Glomerular visceral epithelial cell (primary cell): Measurements from ENCODE around the gene SEMA4A.
"Not testable (repeated sequence)": the region's sequence is repeated elsewhere in the genome, so short reads cannot be mapped to it uniquely, and the experiment has no call there.

Experiments
- DNase-seq: peaks from one replicate; pipeline ENCODE4 v3.0.0-alpha.2; 2016; ENCODE audit errors: extremely low spot score

The SEMA4A gene

GRCh38 chr1:156160000-156160742 lies 6.8 kb downstream of the SEMA4A start:
- DNase-seq: peak; percentile 71

- no peak for DNase-seq
Observed at GRCh38 chr1:156160743-156161171, 7.4 kb downstream of the SEMA4A start.

- DNase-seq: no peak
Observed at GRCh38 chr1:156162430-156163037, 9.1 kb downstream of the SEMA4A start.

DNA sequence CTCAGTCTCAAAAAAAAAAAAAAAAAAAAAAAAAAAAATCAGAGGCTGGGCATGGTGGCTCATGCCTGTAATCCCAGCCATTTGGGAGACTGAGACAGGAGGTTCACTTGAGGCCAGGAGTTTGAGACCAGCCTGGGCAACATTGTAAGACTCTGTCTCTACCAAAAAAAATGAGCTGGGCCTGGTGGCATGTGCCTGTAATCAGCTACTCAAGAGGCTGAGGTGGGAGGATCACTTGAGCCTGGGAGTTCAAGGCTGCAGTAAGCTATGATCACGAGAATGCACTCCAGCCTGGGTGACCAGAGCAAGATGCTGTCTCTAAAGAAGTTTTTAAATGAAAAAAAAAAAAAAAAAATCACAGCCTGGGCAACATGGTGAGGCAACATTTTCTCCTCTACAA lies 10.3 kb downstream of the SEMA4A start:
- no peak for DNase-seq

DNA sequence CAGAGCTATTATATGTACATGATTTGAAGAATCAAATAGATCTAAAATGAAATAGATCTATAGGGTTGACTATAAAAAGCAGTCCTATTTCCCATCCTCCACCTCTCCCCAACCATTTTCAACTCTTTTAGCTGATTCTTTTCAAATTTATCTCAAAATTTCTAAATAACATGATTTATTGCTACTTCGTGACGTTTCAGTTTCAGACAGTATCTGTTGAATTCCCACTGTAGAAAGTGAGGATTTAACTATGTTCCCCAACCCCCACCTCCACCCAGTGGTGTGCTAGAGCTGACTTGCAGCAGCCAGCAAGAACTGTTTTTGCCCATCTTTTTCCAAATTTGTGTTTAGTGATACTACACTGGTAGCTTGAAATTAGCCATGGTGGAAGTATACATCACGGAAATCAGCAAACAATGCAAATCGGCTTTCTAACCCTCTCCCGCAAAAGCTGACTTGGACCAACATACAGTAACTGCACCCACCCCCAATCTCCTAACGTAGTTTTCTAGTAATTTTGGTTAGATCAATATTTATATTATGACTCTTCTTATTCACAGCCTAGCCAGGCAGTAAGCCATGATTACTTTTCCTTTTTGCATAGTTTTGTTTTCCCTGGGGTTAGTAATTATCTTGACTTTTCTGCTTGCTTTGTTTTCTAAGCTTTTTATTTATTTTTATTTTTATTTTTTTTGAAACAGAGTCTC lies 10.9 kb downstream of the SEMA4A start:
- DNase-seq: no peak

GRCh38 chr1:156165083-156165482 lies 11.7 kb downstream of the SEMA4A start:
- DNase-seq: peak; percentile 60

- no peak for DNase-seq
Observed at GRCh38 chr1:156167536-156167935, 14.2 kb downstream of the SEMA4A start.

DNA sequence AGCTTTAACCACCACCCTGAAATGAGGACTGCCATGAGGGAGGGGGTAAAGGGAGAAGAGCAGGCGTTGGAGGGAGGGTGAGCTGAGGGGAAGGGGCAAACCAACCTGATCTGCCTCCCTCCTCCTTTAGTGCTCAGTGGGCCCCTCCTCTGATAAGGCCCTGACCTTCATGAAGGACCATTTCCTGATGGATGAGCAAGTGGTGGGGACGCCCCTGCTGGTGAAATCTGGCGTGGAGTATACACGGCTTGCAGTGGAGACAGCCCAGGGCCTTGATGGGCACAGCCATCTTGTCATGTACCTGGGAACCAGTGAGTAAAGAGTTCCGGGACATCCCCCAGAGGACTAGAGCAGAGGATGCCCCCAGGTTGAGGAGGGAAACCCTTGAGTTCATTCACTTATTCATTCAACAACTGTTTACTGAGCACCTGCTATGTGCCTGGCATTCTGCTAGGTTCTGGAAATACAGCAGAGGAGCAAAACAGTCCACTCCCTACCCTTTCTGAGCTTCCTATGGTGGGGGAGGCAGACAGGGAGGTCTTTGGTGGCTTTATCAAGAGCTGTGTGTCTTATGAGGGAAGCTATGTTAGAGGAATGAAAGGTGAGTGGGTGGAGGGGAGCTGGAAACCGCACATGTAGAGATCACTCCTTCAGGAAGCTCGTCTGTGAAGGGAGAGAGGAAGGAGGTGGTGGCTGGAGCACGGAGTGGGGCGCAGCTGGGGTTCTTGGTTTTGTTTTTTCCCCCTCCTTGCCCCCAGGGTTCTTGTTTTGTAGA lies 19.5 kb downstream of the SEMA4A start:
- DNase-seq: no peak

DNA sequence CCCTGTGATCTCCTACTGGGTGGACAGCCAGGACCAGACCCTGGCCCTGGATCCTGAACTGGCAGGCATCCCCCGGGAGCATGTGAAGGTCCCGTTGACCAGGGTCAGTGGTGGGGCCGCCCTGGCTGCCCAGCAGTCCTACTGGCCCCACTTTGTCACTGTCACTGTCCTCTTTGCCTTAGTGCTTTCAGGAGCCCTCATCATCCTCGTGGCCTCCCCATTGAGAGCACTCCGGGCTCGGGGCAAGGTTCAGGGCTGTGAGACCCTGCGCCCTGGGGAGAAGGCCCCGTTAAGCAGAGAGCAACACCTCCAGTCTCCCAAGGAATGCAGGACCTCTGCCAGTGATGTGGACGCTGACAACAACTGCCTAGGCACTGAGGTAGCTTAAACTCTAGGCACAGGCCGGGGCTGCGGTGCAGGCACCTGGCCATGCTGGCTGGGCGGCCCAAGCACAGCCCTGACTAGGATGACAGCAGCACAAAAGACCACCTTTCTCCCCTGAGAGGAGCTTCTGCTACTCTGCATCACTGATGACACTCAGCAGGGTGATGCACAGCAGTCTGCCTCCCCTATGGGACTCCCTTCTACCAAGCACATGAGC lies 23.3 kb downstream of the SEMA4A start:
- DNase-seq: no peak

- DNase-seq: no peak
Observed at GRCh38 chr1:156177919-156178654, 24.7 kb downstream of the SEMA4A start.

DNA sequence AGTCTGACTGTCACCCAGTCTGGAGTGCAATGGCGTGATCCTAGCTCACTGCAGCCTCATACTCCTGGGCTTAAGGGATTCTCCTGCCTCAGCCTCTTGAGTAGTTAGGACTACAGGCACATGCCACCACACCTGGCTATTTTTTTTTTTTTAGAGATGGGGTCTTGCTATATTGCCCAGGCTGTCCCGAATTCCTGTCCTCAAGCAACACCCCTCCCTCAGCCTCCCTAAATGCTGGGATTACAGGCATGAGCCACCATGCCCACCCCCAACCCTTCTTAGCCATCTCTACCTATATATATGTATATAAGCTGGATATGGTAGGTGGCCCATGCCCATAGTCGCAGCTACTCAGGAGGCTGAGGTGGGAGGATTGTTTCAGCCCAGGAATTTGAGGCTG lies 27.1 kb downstream of the SEMA4A start:
- no peak for DNase-seq

- DNase-seq: not testable (repeated sequence)
Observed at GRCh38 chr1:156181391-156181924, 28.1 kb downstream of the SEMA4A start.

DNA sequence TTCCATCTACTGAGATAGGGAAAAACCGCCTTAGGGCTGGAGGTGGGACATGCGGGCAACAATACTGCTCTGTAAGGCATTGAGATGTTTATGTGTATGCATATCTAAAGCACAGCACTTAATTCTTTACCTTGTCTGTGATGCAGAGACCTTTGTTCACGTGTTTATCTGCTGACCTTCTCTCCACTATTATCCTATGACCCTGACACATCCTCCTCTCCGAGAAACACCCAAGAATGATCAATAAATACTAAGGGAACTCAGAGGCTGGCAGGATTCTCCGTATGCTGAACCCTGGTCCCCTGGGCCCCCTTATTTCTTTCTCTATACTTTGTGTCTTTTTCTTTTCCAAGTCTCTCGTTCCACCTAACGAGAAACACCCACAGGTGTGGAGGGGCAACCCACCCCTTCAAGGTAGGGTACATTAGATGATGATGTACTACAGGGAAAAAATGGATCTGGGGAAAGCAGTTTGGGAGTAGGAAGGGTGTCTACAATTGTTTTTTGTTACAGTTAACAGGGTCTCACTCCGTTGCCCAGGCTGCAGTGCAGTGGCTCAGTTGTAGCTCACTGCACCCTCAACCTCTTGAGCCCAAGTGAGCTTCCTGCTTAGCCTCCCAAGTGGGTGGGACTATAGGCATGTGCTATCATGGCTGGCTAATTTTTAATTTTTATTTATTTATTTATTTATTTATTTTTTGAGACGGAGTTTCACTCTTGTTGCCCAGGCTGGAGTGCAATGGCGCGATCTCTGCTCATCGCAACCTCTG lies 28.8 kb downstream of the SEMA4A start:
- DNase-seq: not testable (repeated sequence)

DNA sequence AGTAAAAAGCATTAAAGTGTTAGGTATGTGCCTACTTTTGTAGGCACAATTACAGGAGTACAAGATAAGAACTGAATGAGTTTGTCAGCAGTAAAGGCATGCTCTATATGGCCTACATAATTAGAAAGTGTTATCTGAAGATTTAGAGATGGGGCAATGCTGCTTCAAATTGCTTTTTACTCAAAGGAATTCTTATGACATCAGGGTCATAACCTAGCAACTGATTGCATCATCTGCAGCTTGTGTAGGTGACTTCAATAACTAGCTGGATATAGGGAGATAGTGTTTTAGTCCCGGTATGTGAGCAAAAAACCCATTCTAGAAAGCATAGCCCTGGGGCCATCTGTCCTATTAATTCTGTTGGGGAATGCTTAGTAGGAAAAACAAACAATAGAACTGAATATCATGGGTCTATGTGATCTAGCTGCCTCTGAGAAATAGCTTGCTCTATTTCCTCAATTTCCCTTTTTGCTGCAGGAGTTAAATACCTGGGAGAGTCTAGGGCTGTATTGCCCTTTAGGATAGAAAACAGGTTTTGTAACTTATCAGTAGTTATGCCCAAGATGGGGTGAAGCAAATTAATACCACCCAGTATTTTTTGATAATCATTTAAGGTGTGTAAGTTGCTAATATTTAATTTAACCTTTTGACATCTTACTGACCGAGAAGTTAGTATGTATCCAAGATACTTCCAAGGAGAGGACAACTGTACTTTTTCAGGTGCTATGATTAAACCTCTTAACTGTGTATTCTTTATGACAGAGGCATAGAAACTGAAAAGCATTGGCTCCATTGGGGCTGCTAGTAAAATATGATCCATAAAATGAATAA lies 33.2 kb downstream of the SEMA4A start:
- DNase-seq: not testable (repeated sequence)

DNA sequence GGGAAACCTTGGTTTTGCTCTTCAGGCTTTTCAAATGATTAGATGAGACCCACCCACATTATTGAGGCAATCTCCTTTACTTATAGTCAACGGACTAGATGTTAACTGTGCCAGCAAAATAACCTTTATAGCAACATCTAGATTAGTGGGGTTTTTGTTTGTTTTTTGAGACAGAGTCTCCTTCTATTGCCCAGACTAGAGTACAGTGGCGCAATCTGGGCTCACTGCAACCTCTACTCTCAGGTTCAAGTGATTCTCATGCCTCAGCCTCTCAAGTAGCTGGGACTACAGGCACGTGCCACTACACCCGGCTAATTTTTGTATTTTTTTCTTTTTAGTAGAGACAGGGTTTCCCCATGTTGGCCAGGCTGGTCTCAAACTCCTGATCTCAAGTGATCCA lies 36.9 kb downstream of the SEMA4A start:
- DNase-seq: not testable (repeated sequence)

GRCh38 chr1:156191292-156191964 lies 38.0 kb downstream of the SEMA4A start:
- DNase-seq: no peak

- no peak for DNase-seq
Observed at GRCh38 chr1:156193208-156193487, 39.8 kb downstream of the SEMA4A start.

DNA sequence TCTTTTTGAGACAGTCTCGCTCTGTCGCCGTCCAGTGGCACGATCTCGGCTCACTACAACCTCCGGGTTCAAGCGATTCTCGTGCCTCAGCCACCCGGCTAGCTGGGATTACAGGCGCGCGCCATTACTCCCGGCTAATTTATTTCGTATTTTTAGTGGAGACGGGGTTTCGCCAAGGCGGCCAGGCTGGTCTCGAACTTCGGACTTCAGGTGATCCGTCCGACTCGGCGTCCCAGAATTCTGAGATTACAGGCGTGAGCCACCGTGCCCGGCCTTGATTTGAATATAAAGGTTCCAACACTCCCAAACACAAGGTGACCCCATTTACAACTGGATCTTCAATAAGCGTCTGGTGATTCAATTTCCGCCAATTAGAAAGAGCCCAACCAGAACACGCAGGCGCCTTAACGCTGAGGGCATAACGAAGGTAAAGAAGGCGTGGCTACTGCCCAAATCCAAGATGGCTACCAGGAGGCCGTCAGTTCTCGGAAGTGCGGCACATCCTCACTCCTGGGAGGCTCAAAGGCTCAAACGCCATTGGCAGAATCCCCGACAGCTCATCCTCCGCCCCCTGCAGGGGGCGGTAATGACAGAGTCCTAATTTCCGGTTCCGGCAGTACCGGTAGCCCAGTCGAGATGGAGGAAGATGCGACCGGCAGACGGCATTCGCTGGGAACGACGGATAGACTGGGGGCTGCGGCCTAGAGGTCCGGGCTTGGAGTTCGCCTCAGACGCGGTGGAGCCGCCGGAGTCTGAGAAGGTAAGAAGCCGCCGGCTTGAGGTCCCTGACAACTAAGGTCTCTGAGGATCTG lies 40.3 kb downstream of the SEMA4A start, which contains the start of gene SLC25A44:
TSS of gene SLC25A44 (plus strand) at position 617 of the 812 bp plus-strand sequence. CDS start 5,744 bp downstream, outside the sequence.
- DNase-seq: peak; percentile 99
